H1 (cell line): ENCODE data around the gene COMMD6. TPM values are rescaled to one million over a fixed set of nuclear protein-coding genes. Genes with fewer than 3 reads are reported as not detected.

Experiments used
- CTCF ChIP-seq, 3 experiments: IDR thresholded peaks; 1 replicate in 2 of 3; 2 replicates in 1 of 3; pipeline versions ENCODE4 v1.5.1 to v1.6.1; 2011; ENCODE audit warnings: low read length in 3 of 3, mild to moderate bottlenecking in 3 of 3, inconsistent platforms in 2 of 3, low read depth in 1 of 3, moderate library complexity in 1 of 3; ENCODE audit not compliant: insufficient read depth in 1 of 3; ENCODE audit errors: control extremely low read depth in 1 of 3
- EP300 ChIP-seq, 2 experiments: IDR thresholded peaks; 1 replicate in 1 of 2; 2 replicates in 1 of 2; pipeline ENCODE4 v1.6.1; 2011 to 2012; ENCODE audit warnings: low read depth in 2 of 2, low read length in 2 of 2, mild to moderate bottlenecking in 2 of 2, borderline replicate concordance in 1 of 2, inconsistent platforms in 1 of 2, moderate library complexity in 1 of 2
- RBBP5 ChIP-seq: IDR thresholded peaks from 2 replicates; pipeline ENCODE4 v1.7.1; 2012; ENCODE audit warnings: low read depth, mild to moderate bottlenecking, inconsistent platforms, low read length, moderate library complexity, borderline replicate concordance
- SRF ChIP-seq: IDR thresholded peaks from 2 replicates; pipeline ENCODE4 v1.6.1; 2011; ENCODE audit warnings: mild to moderate bottlenecking, low read depth, low read length, moderate library complexity
- polyA plus RNA-seq, 7 experiments: library from polyadenylated mRNA; depleted of rRNA in 3 of 7; stranded (reverse) in 5 of 7; unstranded in 2 of 7; fragments of >200 nt in 5 of 7; fragments of 200-250 nt in 2 of 7; gene quantifications; 1 replicate in 5 of 7; 2 replicates in 1 of 7; 4 replicates in 1 of 7; pipeline versions ENCODE4 v1.2.1 to v1.2.3, GENCODE V29; 2011 to 2013; ENCODE audit warnings: missing spikeins in 2 of 7, mixed read lengths in 2 of 7
- total RNA-seq: library from RNA; stranded (reverse); fragmentation: NEBNext Ultra II Directional; extraction: Animal tissue kit (Norgen Biotek cat#: 25700); gene quantifications from 2 replicates; pipeline ENCODE4 v1.2.1, GENCODE V29; 2021
- TF ChIP-seq, protein P1 (sequence below): IDR thresholded peaks from 2 replicates; pipeline ENCODE4 v1.6.1; 2012; ENCODE audit warnings: inconsistent platforms

The COMMD6 gene
- total and polyA plus RNA-seq, 2 of the 8 experiments (the other 6 are each of a cell fraction or from before 2014, with no cell fraction given), result 53.2 to 122 TPM

GRCh38 chr13:75479102-75479740, 58.4 kb downstream of the COMMD6 start (continued):
- no peak for TF ChIP-seq CTCF (IDR thresholded peaks at IDR 0.05; ENCODE audit: control extremely low read depth in 1 of 3, insufficient read depth in 1 of 3, low read depth in 1 of 3, low read length in 3 of 3)
- TF ChIP-seq SRF, result no peak
- no peak for TF ChIP-seq EP300 (IDR thresholded peaks at IDR 0.05; ENCODE audit: borderline replicate concordance in 1 of 2, low read depth in 2 of 2, low read length in 2 of 2)
- no peak for TF ChIP-seq RBBP5
- TF ChIP-seq, protein P1, sequence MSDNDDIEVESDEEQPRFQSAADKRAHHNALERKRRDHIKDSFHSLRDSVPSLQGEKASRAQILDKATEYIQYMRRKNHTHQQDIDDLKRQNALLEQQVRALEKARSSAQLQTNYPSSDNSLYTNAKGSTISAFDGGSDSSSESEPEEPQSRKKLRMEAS, result no peak
